Body of pancreas (tissue), 4 donors: ENCODE data around the gene SAYSD1.

Source experiments
- POLR2A ChIP-seq, 3 donors: fragments of 450-650 bp; IDR thresholded peaks; one replicate each; pipeline ENCODE4 v1.6.1; 2016; ENCODE audit warnings: antibody characterized with exemption in 3 of 3, mild to moderate bottlenecking in 2 of 3
- TF ChIP-seq, protein P1 (sequence below), 7 experiments: fragments of 450-650 bp in 4 of 7; fragments of 200-600 bp in 3 of 7; sonication (generic) in 3 of 7; IDR thresholded peaks; one replicate each; pipeline ENCODE4 v1.5.1; 2016 to 2019; ENCODE audit warnings: antibody characterized with exemption in 7 of 7

DNA sequence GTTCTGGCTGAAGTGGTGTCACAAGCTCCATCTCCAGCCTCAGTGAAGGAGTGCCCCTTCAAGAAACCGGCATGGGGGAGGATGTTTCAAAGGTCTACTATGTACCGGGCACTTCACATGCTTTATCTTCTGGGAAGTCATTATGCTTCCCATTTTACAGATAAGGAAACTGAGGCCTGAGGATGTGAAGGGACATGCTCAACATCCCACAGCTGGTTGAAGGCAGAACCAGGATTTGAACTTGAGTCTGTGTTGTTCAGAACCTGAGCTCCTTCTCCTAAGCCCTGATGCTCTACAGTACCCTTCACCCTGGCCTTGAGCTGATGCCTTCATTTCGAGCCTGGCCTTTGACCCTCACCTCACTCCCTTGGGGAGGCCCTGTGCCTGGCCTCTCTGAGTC is 53.4 kb downstream of the SAYSD1 start:
- no peak for TF ChIP-seq POLR2A (IDR thresholded peaks at IDR 0.05)
- TF ChIP-seq, protein P1, sequence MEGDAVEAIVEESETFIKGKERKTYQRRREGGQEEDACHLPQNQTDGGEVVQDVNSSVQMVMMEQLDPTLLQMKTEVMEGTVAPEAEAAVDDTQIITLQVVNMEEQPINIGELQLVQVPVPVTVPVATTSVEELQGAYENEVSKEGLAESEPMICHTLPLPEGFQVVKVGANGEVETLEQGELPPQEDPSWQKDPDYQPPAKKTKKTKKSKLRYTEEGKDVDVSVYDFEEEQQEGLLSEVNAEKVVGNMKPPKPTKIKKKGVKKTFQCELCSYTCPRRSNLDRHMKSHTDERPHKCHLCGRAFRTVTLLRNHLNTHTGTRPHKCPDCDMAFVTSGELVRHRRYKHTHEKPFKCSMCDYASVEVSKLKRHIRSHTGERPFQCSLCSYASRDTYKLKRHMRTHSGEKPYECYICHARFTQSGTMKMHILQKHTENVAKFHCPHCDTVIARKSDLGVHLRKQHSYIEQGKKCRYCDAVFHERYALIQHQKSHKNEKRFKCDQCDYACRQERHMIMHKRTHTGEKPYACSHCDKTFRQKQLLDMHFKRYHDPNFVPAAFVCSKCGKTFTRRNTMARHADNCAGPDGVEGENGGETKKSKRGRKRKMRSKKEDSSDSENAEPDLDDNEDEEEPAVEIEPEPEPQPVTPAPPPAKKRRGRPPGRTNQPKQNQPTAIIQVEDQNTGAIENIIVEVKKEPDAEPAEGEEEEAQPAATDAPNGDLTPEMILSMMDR (IDR thresholded peaks at IDR 0.05), result no peak
